Tibial nerve (tissue), 4 donors: ENCODE data around the gene JAZF1. TPM values are rescaled to one million over a fixed set of nuclear protein-coding genes. Genes with fewer than 3 reads are reported as not detected.

Source experiments
- DNase-seq, 2 donors: peaks; one replicate each; pipeline ENCODE4 v3.0.0-alpha.2; 2019; ENCODE audit warnings: low spot score in 2 of 2
- H3K27ac ChIP-seq, 4 donors: fragments of 200-600 bp; sonication (generic) in 3 of 4; one replicate each; pipeline ENCODE4 v1.5.1; 2017 to 2019; ENCODE audit warnings: mild to moderate bottlenecking in 1 of 4
- H3K27me3 ChIP-seq, 2 donors: fragments of 200-600 bp; sonication (generic) in 1 of 2; one replicate each; pipeline versions ENCODE4 v1.5.1 to v1.6.0; 2017 to 2019
- H3K36me3 ChIP-seq, 3 donors: fragments of 200-600 bp; sonication (generic); one replicate each; pipeline ENCODE4 v1.5.1; 2018 to 2019
- H3K4me1 ChIP-seq, 4 donors: fragments of 200-600 bp; sonication (generic) in 3 of 4; one replicate each; pipeline ENCODE4 v1.5.1; 2017 to 2019
- H3K4me3 ChIP-seq, 4 donors: fragments of 200-600 bp; sonication (generic) in 3 of 4; one replicate each; pipeline ENCODE4 v1.5.1; 2017 to 2019; ENCODE audit warnings: mild to moderate bottlenecking in 1 of 4, moderate library complexity in 1 of 4
- H3K9me3 ChIP-seq, 4 donors: fragments of 200-600 bp; sonication (generic) in 3 of 4; one replicate each; pipeline ENCODE4 v1.5.1; 2017 to 2019
- CTCF ChIP-seq, 5 experiments: fragments of 200-600 bp in 3 of 5; fragments of 450-650 bp in 2 of 5; sonication (generic) in 3 of 5; IDR thresholded peaks; one replicate each; pipeline ENCODE4 v1.5.1; 2016 to 2019; ENCODE audit warnings: antibody characterized with exemption in 5 of 5, mild to moderate bottlenecking in 3 of 5, moderate library complexity in 2 of 5
- EP300 ChIP-seq, 2 donors: sonication (generic); formaldehyde crosslinking; IDR thresholded peaks; one replicate each; pipeline ENCODE4 v1.6.1; 2017; ENCODE audit warnings: antibody characterized with exemption in 2 of 2, mild to moderate bottlenecking in 1 of 2
- POLR2A ChIP-seq, 2 donors: fragments of 450-650 bp; IDR thresholded peaks; one replicate each; pipeline ENCODE4 v1.6.1; 2017; ENCODE audit warnings: antibody characterized with exemption in 2 of 2, mild to moderate bottlenecking in 2 of 2, moderate library complexity in 2 of 2
- WGBS, 2 donors: methylation state at CpG; one replicate each; pipeline ENCODE4 v1.1.5; 2018; 5-methylcytosine and 5-hydroxymethylcytosine counted together
- total RNA-seq, 4 donors: library from RNA; depleted of rRNA; stranded (reverse); fragments of >200 nt; gene quantifications; one replicate each; pipeline ENCODE4 v1.1.0, GENCODE V29; 2016

Gene JAZF1
- total RNA-seq, 4 donors from 2014 or later: 6.9 to 17.5 (median 10.7) TPM

GRCh38 chr7:28140979-28141378, 39.6 kb downstream of the JAZF1 start:
- WGBS, 2 donors: 27 to 48% methylated on average over 1 of the region's 1 CpG
- H3K4me3 ChIP-seq: no peak overlapping the region
- no peak overlapping the region for H3K27ac ChIP-seq
- H3K4me1 ChIP-seq: peaks cover 0 to 2% (median 0%) of the 10 kb centered on the region in 4 donors
- H3K27me3 ChIP-seq: no peaks in the 10 kb centered on the region
- DNase-seq: no peak
- peaks cover 0 to 9% (median 0%) of the 10 kb centered on the region in 3 donors for H3K36me3 ChIP-seq
- TF ChIP-seq POLR2A (IDR thresholded peaks at IDR 0.05) (no peak), CTCF (IDR thresholded peaks at IDR 0.05) (no peak), EP300 (IDR thresholded peaks at IDR 0.05) (no peak)
- H3K9me3 ChIP-seq: no peaks in the 10 kb centered on the region

- Histone ChIP-seq H3K27ac (no peak overlapping the region), H3K9me3 (no peaks in the 10 kb centered on the region), H3K4me1 (peaks cover 0 to 6% (median 0%) of the 10 kb centered on the region in 4 donors), H3K4me3 (no peak overlapping the region), H3K27me3 (no peaks in the 10 kb centered on the region), H3K36me3 (peaks cover 0 to 9% (median 0%) of the 10 kb centered on the region in 3 donors)
- no peak for TF ChIP-seq POLR2A (IDR thresholded peaks at IDR 0.05)
- TF ChIP-seq EP300 (IDR thresholded peaks at IDR 0.05): no peak
- TF ChIP-seq CTCF (IDR thresholded peaks at IDR 0.05): no peak
- WGBS, 2 donors: 93 to 100% methylated on average over 2 of the region's 2 CpGs
- no peak for DNase-seq
These were observed 41.8 kb downstream of the JAZF1 start for GRCh38 chr7:28138837-28139236.

- Histone ChIP-seq H3K9me3 (no peaks in the 10 kb centered on the region), H3K4me1 (peaks cover 0 to 13% (median 0%) of the 10 kb centered on the region in 4 donors), H3K27ac (no peak overlapping the region), H3K4me3 (no peak overlapping the region), H3K27me3 (no peaks in the 10 kb centered on the region), H3K36me3 (peaks cover 0 to 9% (median 0%) of the 10 kb centered on the region in 3 donors)
- no peak for TF ChIP-seq CTCF (IDR thresholded peaks at IDR 0.05)
- DNase-seq: no peak
- 91 to 94% methylated on average over 7 of the region's 7 CpGs for WGBS, 2 donors
These were observed 43.1 kb downstream of the JAZF1 start for GRCh38 chr7:28137463-28137862.

- Histone ChIP-seq H3K36me3 (peaks cover 0 to 9% (median 0%) of the 10 kb centered on the region in 3 donors), H3K27ac (no peak overlapping the region), H3K4me1 (peaks cover 0 to 13% (median 0%) of the 10 kb centered on the region in 4 donors), H3K27me3 (no peaks in the 10 kb centered on the region), H3K9me3 (no peaks in the 10 kb centered on the region), H3K4me3 (no peak overlapping the region)
- TF ChIP-seq POLR2A (IDR thresholded peaks at IDR 0.05) (no peak), CTCF (IDR thresholded peaks at IDR 0.05) (no peak), EP300 (IDR thresholded peaks at IDR 0.05) (no peak)
- 86 to 91% methylated on average over 8 of the region's 8 CpGs for WGBS, 2 donors
- no peak for DNase-seq
These were observed 43.7 kb downstream of the JAZF1 start for GRCh38 chr7:28136885-28137284.

GRCh38 chr7:28136420-28136819, 44.2 kb downstream of the JAZF1 start:
- 72 to 90% methylated on average over 3 of the region's 3 CpGs for WGBS, 2 donors
- TF ChIP-seq POLR2A (IDR thresholded peaks at IDR 0.05): no peak
- TF ChIP-seq EP300 (IDR thresholded peaks at IDR 0.05): no peak
- no peak for TF ChIP-seq CTCF (IDR thresholded peaks at IDR 0.05)
- Histone ChIP-seq H3K36me3 (peaks cover 0 to 9% (median 0%) of the 10 kb centered on the region in 3 donors), H3K4me3 (no peak overlapping the region), H3K27me3 (no peaks in the 10 kb centered on the region), H3K27ac (no peak overlapping the region), H3K9me3 (no peaks in the 10 kb centered on the region), H3K4me1 (peaks cover 0 to 13% (median 0%) of the 10 kb centered on the region in 4 donors)
- no peak for DNase-seq
